GM10248 (cell line): ENCODE data around the gene HIVEP2.

Experiments
- CTCF ChIA-PET: fragments of 300-600 bp; sonication (Branson Sonifier 250); formaldehyde crosslinking; extraction: SDS; loops from one replicate; lab custom pipeline; 2021; ENCODE audit warnings: antibody characterized with exemption; lab: Yijun Ruan, JAX
- POLR2A ChIA-PET: fragments of 350-650 bp; sonication (Branson Sonifier 250); formaldehyde crosslinking; extraction: SDS; loops from one replicate; lab custom pipeline; 2020; ENCODE audit warnings: antibody characterized with exemption; lab: Yijun Ruan, JAX
- DNase-seq: peaks from one replicate; pipeline ENCODE4 v3.0.0; 2012; ENCODE audit errors: extremely low spot score
- CTCF ChIP-seq: IDR thresholded peaks from 2 replicates; pipeline ENCODE4 v1.5.1; 2012; ENCODE audit warnings: mild to moderate bottlenecking, low read depth; ENCODE audit errors: extremely low read depth, missing control alignments, control extremely low read depth

HIVEP2 gene

GRCh38 chr6:142848156-142848555, 96.8 kb downstream of the HIVEP2 start:
- DNase-seq, result no peak
- ChIA-PET CTCF (interaction anchor here (1.2 to 2.6 kb wide), 9 partner anchors 9 to 59 kb away, joined by 3 to 9 read pairs (median 4); no protein-coding TSS in a partner anchor), POLR2A (interaction anchor here (0.7 to 1.9 kb wide), 4 partner anchors 29 to 98 kb away, joined by 3 to 4 read pairs (median 3); no protein-coding TSS in a partner anchor)
- TF ChIP-seq CTCF, result no peak

GRCh38 chr6:142846883-142847287, 98.1 kb downstream of the HIVEP2 start:
- DNase-seq, result no peak
- ChIA-PET CTCF (interaction anchor here (1.4 to 1.8 kb wide), 4 partner anchors 10 to 60 kb away, joined by 4 to 5 read pairs (median 4); no protein-coding TSS in a partner anchor), POLR2A (interaction anchor here (1.1 kb wide), 1 partner anchor 8 kb away, joined by 5 read pairs; no protein-coding TSS in a partner anchor)
- no peak for TF ChIP-seq CTCF

GRCh38 chr6:142846459-142846831, 98.5 kb downstream of the HIVEP2 start:
- ChIA-PET POLR2A (interaction anchor here (1.1 kb wide), 1 partner anchor 9 kb away, joined by 5 read pairs; no protein-coding TSS in a partner anchor), CTCF (interaction anchor here (1.1 kb wide), 1 partner anchor 61 kb away, joined by 3 read pairs; no protein-coding TSS in a partner anchor)
- TF ChIP-seq CTCF, result no peak
- DNase-seq, result no peak

- no peak for TF ChIP-seq CTCF
- POLR2A ChIA-PET, result interaction anchor here (1.1 kb wide), 1 partner anchor 9 kb away, joined by 5 read pairs; no protein-coding TSS in a partner anchor
- no peak for DNase-seq
- CTCF ChIA-PET, result interaction anchor here (1.0 to 1.3 kb wide), 3 partner anchors 8 to 61 kb away, joined by 3 to 4 read pairs (median 4); no protein-coding TSS in a partner anchor
Observed at GRCh38 chr6:142845624-142846458, 99.1 kb downstream of the HIVEP2 start.

GRCh38 chr6:142845143-142845571, 99.8 kb downstream of the HIVEP2 start:
- ChIA-PET POLR2A (interaction anchor here (1.0 kb wide), 1 partner anchor 40 kb away, joined by 15 read pairs; no protein-coding TSS in a partner anchor), CTCF (interaction anchor here (1.0 to 1.3 kb wide), 3 partner anchors 9 to 62 kb away, joined by 3 to 4 read pairs (median 4); no protein-coding TSS in a partner anchor)
- no peak for TF ChIP-seq CTCF
- peak; percentile 32 for DNase-seq
